Measurements from ENCODE around the gene ADGRG3.

Gene ADGRG3

DNA sequence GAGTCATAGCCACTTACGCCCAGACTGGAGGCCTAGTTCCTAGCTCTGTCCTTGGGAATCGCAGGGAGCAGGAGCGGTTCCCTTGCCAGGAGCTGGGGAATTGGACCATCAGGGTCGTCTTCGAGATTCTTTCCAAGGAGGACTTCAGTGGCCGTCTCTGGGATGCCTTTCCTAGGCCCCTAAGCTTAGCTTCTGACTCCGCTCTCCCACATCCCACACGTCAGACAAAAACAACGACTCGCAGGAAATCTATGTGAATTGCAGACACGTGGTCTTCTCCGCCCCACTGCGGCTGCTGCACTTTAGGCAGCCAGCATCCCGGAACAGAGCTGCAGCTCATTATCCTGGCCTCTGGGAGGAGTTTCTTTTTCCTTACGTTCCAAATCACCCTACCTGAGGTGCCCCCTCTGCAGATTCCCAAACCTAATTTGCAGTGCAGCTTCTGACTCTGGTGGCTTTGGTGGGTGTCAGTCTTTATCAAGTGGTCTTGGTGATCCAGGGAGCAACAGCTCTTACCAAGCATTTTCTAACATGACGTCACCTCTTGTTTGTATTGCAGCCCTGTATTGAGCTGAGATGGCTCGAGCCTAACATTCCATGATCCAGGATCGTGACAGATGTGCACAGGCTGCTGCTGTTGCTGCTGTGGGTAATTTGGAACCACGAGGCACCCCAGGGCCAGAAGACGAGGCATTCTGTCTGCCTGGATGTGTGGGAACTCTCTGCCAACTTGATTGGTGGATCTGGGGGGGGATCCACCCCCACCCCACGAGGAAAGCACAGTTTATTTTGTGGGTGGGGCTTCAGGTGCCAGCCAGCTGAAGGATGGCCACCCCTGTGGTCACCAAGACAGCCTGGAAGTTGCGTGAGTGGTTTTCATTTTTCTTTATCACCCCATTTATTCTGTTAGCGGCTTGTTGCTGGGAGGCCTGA, 68.6 kb downstream of the ADGRG3 start:
- DNase-seq (ENCODE audit: low spot score): peak; percentile 19

DNA sequence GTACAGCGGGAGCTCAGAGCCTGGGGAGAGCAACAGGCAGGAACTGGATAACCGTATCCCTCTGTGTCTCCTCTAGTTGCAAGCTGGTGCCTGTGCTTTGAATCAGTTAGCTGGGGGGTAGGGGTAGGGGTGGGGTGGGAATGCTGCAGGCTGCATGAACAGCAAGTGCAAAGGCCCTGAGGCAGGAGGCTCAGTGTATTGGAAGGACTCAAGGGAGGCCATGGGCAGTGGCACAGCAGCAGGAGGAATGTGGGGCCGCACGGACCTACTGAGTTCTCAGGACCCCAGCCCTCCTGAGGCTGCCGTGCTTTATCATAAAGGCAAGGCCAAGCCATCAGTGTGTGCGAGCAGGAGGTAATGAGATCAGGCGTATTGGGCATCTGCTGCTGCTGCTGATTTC, 70.7 kb downstream of the ADGRG3 start:
- no peak for DNase-seq (ENCODE audit: low spot score)
